ENCODE results near the gene GIMAP4. TPM values are rescaled to one million over a fixed set of nuclear protein-coding genes. Genes with fewer than 3 reads are reported as not detected.

Gene GIMAP4
- total and polyA plus RNA-seq, 9 of the 15 experiments (the other 6 are each of a cell fraction or from before 2014, with no cell fraction given), result 0.42 TPM; not detected in 8

DNA sequence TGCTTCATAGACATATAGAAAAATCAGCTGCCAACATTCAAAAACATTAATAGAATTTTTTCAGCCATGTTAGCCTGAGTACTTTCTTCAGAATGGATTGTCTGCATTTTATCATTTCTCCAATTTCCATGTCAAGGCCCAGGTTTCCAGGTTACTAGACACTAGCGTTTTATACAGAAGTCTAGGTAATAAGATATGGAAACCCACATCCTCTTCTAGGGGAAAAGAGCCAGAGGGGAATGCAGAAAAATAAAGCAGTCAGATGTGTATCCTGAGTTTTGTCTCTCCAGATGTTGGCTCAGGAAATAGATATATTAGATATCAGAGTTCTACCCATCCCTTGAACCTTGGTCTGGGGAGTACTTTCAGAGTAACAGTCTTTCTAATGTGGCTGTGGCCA is 20.4 kb downstream of the GIMAP4 start:
- Histone ChIP-seq H3K9ac (ENCODE audit: insufficient read depth in 1 of 2, low read depth in 2 of 2, low read length in 2 of 2) (no peak overlapping the region), H3K27me3 (ENCODE audit: control insufficient read depth in 2 of 2, insufficient read depth in 2 of 2, low read length in 2 of 2) (no peaks in the 10 kb centered on the region), H3K27ac (ENCODE audit: extremely low read depth, low read depth, low read length) (no peak overlapping the region), H3K36me3 (ENCODE audit: control insufficient read depth, insufficient read depth, low read length) (no peaks in the 10 kb centered on the region), H4K20me1 (replicated peaks; ENCODE audit: control insufficient read depth, insufficient read depth, low read length) (no peaks in the 10 kb centered on the region), H3K9me1 (ENCODE audit: control insufficient read depth, insufficient read depth, low read length) (no peaks in the 10 kb centered on the region), H3K4me3 (no peak overlapping the region), H3K4me2 (ENCODE audit: insufficient read depth, low read length) (no peak overlapping the region), H2AFZ (ENCODE audit: low read depth, low read length) (no peak overlapping the region), H3K79me2 (ENCODE audit: control insufficient read depth, insufficient read depth, low read length) (no peaks in the 10 kb centered on the region), H3K4me1 (replicated peaks in 1 of 2; ENCODE audit: control insufficient read depth in 2 of 2, insufficient read depth in 2 of 2, low read length in 2 of 2) (no peaks in the 10 kb centered on the region), H3K9me3 (replicated peaks; ENCODE audit: control insufficient read depth, insufficient read depth, low read depth, low read length) (no peaks in the 10 kb centered on the region)
- intact Hi-C loops (cut with micrococcal nuclease), result no loop called here
- in situ Hi-C loops (cut with MboI), result no loop called here
- ChIA-PET CTCF (ENCODE audit: low intra/inter-chr PET ratio) (no interaction called here), POLR2A (no interaction called here)
- ATAC-seq (no peak), DNase-seq (ENCODE audit: extremely low read depth in 1 of 4, low spot score in 3 of 4) (no peak), FAIRE-seq (no peak)
- WGBS (ENCODE audit: insufficient coverage, low coverage, missing lambda C conversion rate), result 0% methylated on average over 1 of the region's 1 CpG
- BruUV-seq (replicated peaks), result no TSS peak
- no peak for TF ChIP-seq HCFC1 (IDR thresholded peaks at IDR 0.05; ENCODE audit: low read depth, low read length)
- TF ChIP-seq GABPB2 (CRISPR knock-in tag; conservative IDR thresholded peaks at IDR 0.05), result no peak
- TF ChIP-seq NFXL1 (CRISPR knock-in tag; IDR thresholded peaks at IDR 0.05), result no peak
- TF ChIP-seq YY1 (IDR thresholded peaks at IDR 0.05; ENCODE audit: borderline replicate concordance in 1 of 3, control insufficient read depth in 1 of 3, extremely low read depth in 1 of 3, insufficient read depth in 3 of 3, insufficient read length in 1 of 3, insufficient replicate concordance in 2 of 3, low read depth in 1 of 3, low read length in 2 of 3), result no peak
- no peak for TF ChIP-seq DMBX1 (CRISPR knock-in tag; IDR thresholded peaks at IDR 0.05; ENCODE audit: borderline replicate concordance)
- TF ChIP-seq, protein P1, sequence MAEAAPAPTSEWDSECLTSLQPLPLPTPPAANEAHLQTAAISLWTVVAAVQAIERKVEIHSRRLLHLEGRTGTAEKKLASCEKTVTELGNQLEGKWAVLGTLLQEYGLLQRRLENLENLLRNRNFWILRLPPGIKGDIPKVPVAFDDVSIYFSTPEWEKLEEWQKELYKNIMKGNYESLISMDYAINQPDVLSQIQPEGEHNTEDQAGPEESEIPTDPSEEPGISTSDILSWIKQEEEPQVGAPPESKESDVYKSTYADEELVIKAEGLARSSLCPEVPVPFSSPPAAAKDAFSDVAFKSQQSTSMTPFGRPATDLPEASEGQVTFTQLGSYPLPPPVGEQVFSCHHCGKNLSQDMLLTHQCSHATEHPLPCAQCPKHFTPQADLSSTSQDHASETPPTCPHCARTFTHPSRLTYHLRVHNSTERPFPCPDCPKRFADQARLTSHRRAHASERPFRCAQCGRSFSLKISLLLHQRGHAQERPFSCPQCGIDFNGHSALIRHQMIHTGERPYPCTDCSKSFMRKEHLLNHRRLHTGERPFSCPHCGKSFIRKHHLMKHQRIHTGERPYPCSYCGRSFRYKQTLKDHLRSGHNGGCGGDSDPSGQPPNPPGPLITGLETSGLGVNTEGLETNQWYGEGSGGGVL (CRISPR knock-in tag; IDR thresholded peaks at IDR 0.05), result no peak
- TF ChIP-seq, protein P2, sequence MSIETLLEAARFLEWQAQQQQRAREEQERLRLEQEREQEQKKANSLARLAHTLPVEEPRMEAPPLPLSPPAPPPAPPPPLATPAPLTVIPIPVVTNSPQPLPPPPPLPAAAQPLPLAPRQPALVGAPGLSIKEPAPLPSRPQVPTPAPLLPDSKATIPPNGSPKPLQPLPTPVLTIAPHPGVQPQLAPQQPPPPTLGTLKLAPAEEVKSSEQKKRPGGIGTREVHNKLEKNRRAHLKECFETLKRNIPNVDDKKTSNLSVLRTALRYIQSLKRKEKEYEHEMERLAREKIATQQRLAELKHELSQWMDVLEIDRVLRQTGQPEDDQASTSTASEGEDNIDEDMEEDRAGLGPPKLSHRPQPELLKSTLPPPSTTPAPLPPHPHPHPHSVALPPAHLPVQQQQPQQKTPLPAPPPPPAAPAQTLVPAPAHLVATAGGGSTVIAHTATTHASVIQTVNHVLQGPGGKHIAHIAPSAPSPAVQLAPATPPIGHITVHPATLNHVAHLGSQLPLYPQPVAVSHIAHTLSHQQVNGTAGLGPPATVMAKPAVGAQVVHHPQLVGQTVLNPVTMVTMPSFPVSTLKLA (conservative IDR thresholded peaks at IDR 0.05), result no peak
- TF ChIP-seq, protein P3, sequence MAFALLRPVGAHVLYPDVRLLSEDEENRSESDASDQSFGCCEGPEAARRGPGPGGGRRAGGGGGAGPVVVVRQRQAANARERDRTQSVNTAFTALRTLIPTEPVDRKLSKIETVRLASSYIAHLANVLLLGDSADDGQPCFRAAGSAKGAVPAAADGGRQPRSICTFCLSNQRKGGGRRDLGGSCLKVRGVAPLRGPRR (CRISPR knock-in tag; IDR thresholded peaks at IDR 0.05), result no peak
- TF ChIP-seq, protein P4, sequence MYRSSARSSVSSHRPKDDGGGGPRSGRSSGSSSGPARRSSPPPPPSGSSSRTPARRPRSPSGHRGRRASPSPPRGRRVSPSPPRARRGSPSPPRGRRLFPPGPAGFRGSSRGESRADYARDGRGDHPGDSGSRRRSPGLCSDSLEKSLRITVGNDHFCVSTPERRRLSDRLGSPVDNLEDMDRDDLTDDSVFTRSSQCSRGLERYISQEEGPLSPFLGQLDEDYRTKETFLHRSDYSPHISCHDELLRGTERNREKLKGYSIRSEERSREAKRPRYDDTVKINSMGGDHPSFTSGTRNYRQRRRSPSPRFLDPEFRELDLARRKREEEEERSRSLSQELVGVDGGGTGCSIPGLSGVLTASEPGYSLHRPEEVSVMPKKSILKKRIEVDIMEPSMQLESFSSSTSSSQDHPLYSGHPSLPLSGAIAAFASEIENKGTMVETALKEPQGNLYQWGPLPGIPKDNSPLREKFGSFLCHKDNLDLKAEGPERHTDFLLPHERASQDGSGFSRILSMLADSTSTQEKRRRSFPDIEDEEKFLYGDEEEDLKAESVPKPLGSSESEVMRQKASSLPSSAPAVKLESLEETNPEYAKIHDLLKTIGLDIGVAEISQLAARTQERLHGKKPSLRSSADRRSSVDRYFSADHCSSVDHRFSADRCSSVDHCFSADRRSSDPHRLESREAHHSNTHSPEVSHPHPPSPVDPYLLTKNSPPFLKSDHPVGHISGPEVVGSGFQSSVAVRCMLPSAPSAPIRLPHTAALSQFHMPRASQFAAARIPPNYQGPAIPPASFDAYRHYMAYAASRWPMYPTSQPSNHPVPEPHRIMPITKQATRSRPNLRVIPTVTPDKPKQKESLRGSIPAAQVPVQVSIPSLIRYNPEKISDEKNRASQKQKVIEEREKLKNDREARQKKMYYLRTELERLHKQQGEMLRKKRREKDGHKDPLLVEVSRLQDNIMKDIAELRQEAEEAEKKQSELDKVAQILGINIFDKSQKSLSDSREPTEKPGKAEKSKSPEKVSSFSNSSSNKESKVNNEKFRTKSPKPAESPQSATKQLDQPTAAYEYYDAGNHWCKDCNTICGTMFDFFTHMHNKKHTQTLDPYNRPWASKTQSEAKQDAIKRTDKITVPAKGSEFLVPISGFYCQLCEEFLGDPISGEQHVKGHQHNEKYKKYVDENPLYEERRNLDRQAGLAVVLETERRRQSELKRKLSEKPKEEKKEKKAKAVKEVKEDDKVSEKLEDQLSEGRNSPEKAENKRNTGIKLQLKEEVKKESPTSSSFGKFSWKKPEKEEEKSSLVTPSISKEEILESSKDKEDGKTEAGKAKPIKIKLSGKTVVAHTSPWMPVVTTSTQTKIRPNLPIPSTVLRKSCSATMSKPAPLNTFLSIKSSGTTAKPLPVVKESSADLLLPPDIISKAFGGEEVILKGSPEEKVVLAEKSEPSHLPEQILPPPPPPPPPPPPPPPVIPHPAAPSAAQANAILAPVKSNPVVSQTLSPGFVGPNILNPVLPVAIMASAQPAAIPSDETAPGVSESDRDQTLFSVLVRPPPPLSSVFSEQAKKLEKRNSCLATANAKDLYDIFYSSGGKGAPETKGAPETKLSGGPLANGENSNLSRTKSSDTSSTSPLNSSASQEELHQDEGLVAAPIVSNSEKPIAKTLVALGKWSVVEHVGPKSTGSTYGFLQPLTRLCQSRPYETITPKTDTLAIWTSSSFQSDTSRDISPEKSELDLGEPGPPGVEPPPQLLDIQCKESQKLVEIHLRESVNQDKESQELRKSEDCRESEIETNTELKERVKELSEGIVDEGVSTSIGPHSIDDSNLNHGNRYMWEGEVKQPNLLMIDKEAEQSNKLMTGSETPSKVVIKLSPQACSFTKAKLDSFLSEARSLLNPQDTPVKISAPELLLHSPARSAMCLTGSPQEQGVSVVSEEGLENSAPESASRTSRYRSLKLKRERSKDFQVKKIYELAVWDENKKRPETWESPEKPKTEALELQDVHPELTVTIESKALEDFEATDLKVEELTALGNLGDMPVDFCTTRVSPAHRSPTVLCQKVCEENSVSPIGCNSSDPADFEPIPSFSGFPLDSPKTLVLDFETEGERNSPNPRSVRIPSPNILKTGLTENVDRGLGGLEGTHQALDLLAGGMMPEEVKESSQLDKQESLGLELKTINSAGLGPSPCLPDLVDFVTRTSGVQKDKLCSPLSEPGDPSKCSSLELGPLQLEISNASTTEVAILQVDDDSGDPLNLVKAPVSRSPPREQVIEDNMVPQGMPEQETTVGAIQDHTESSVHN (IDR thresholded peaks at IDR 0.05; ENCODE audit: borderline replicate concordance in 1 of 2, low read depth in 1 of 2), result no peak

Measured in K562 (cell line).